Stimulated activated memory B cell treated with anti-CD40 and anti-IgM and Interleukin-4, amounts not matched to agents 10 μg/mL and 1 μg/mL and 100 μg/mL, for 72 hours (primary cell): Measurements from ENCODE around the gene LMX1B.

ENCODE experiments used
- ATAC-seq: fragments of 150-1000 bp; cut with Tn5 transposase; 2 replicates; pipeline ENCODE4 v1.10.0; 2021
- H3K27ac Mint-ChIP-seq: one replicate; pipeline ENCODE4 v1.8.0; 2022; ENCODE audit warnings: mild to moderate bottlenecking, mixed read lengths
- H3K27me3 Mint-ChIP-seq: one replicate; pipeline ENCODE4 v1.8.0; 2022; ENCODE audit warnings: mixed read lengths
- H3K36me3 Mint-ChIP-seq: one replicate; pipeline ENCODE4 v1.8.0; 2022; ENCODE audit warnings: mixed read lengths
- H3K4me1 Mint-ChIP-seq: one replicate; pipeline ENCODE4 v1.8.0; 2022; ENCODE audit warnings: mixed read lengths
- H3K4me3 Mint-ChIP-seq: one replicate; pipeline ENCODE4 v1.8.0; 2022; ENCODE audit warnings: mild to moderate bottlenecking, moderate library complexity, mixed read lengths
- H3K9me3 Mint-ChIP-seq: one replicate; pipeline ENCODE4 v1.8.0; 2022; ENCODE audit warnings: mixed read lengths

LMX1B gene

GRCh38 chr9:126591083-126591482 lies 22.6 kb upstream of the LMX1B start:
- Mint-ChIP-seq H3K27ac (no peak overlapping the region), H3K36me3 (no peaks in the 10 kb centered on the region)
- no peak for ATAC-seq

GRCh38 chr9:126591922-126592321 lies 21.8 kb upstream of the LMX1B start:
- Mint-ChIP-seq H3K27ac (no peak overlapping the region), H3K9me3 (no peaks in the 10 kb centered on the region), H3K27me3 (peaks cover 42% of the 10 kb centered on the region), H3K36me3 (no peaks in the 10 kb centered on the region), H3K4me3 (no peak overlapping the region), H3K4me1 (no peaks in the 10 kb centered on the region)
- no peak for ATAC-seq

More at GRCh38 chr9:126591083-126591482, 22.6 kb upstream of the LMX1B start:
- peaks cover 46% of the 10 kb centered on the region for H3K27me3 Mint-ChIP-seq
- no peak overlapping the region for H3K4me3 Mint-ChIP-seq
- no peaks in the 10 kb centered on the region for H3K4me1 Mint-ChIP-seq
- no peaks in the 10 kb centered on the region for H3K9me3 Mint-ChIP-seq

- peaks cover 41% of the 10 kb centered on the region for H3K27me3 Mint-ChIP-seq
- ATAC-seq, result no peak
- no peak overlapping the region for H3K27ac Mint-ChIP-seq
- no peaks in the 10 kb centered on the region for H3K36me3 Mint-ChIP-seq
- no peaks in the 10 kb centered on the region for H3K4me1 Mint-ChIP-seq
- H3K4me3 Mint-ChIP-seq, result no peak overlapping the region
- H3K9me3 Mint-ChIP-seq, result no peaks in the 10 kb centered on the region
These were observed 21.3 kb upstream of the LMX1B start for GRCh38 chr9:126592461-126592860.

GRCh38 chr9:126595982-126596381 lies 17.7 kb upstream of the LMX1B start:
- H3K9me3 Mint-ChIP-seq, result no peaks in the 10 kb centered on the region
- H3K4me3 Mint-ChIP-seq, result no peak overlapping the region
- H3K4me1 Mint-ChIP-seq, result no peaks in the 10 kb centered on the region
- peaks cover 34% of the 10 kb centered on the region for H3K27me3 Mint-ChIP-seq
- no peak overlapping the region for H3K27ac Mint-ChIP-seq
- no peak for ATAC-seq
- no peaks in the 10 kb centered on the region for H3K36me3 Mint-ChIP-seq

GRCh38 chr9:126599047-126599650 lies 14.6 kb upstream of the LMX1B start:
- Mint-ChIP-seq H3K27me3 (peaks cover 51% of the 10 kb centered on the region), H3K27ac (no peak overlapping the region), H3K36me3 (no peaks in the 10 kb centered on the region), H3K9me3 (no peaks in the 10 kb centered on the region), H3K4me3 (no peak overlapping the region), H3K4me1 (no peaks in the 10 kb centered on the region)
- ATAC-seq, result no peak

GRCh38 chr9:126604059-126605055 lies 9.4 kb upstream of the LMX1B start:
- peaks cover 51% of the 10 kb centered on the region for H3K27me3 Mint-ChIP-seq
- H3K4me3 Mint-ChIP-seq, result no peak overlapping the region
- H3K27ac Mint-ChIP-seq, result no peak overlapping the region
- H3K4me1 Mint-ChIP-seq, result peaks cover 6% of the 10 kb centered on the region
- no peaks in the 10 kb centered on the region for H3K9me3 Mint-ChIP-seq
- ATAC-seq, result no peak
- no peaks in the 10 kb centered on the region for H3K36me3 Mint-ChIP-seq

- Mint-ChIP-seq H3K36me3 (no peaks in the 10 kb centered on the region), H3K27me3 (peaks cover 55% of the 10 kb centered on the region), H3K9me3 (no peaks in the 10 kb centered on the region), H3K4me3 (no peak overlapping the region), H3K4me1 (peaks cover 10% of the 10 kb centered on the region), H3K27ac (no peak overlapping the region)
- no peak for ATAC-seq
These were observed 7.8 kb upstream of the LMX1B start for GRCh38 chr9:126605792-126606482.

- ATAC-seq, result no peak
- no peaks in the 10 kb centered on the region for H3K36me3 Mint-ChIP-seq
- H3K27me3 Mint-ChIP-seq, result peaks cover 55% of the 10 kb centered on the region
- peaks cover 16% of the 10 kb centered on the region for H3K4me1 Mint-ChIP-seq
- no peak overlapping the region for H3K27ac Mint-ChIP-seq
- no peaks in the 10 kb centered on the region for H3K9me3 Mint-ChIP-seq
- no peak overlapping the region for H3K4me3 Mint-ChIP-seq
These were observed 7.3 kb upstream of the LMX1B start for GRCh38 chr9:126606483-126606870.

- H3K9me3 Mint-ChIP-seq, result no peaks in the 10 kb centered on the region
- ATAC-seq, result no peak
- no peak overlapping the region for H3K4me3 Mint-ChIP-seq
- H3K27ac Mint-ChIP-seq, result no peak overlapping the region
- H3K27me3 Mint-ChIP-seq, result peaks cover 57% of the 10 kb centered on the region
- H3K36me3 Mint-ChIP-seq, result no peaks in the 10 kb centered on the region
- H3K4me1 Mint-ChIP-seq, result peaks cover 22% of the 10 kb centered on the region
These were observed 6.6 kb upstream of the LMX1B start for GRCh38 chr9:126607086-126607485.

- Mint-ChIP-seq H3K9me3 (no peaks in the 10 kb centered on the region), H3K4me1 (peaks cover 25% of the 10 kb centered on the region), H3K4me3 (no peak overlapping the region), H3K27me3 (peaks cover 63% of the 10 kb centered on the region), H3K36me3 (no peaks in the 10 kb centered on the region), H3K27ac (no peak overlapping the region)
- ATAC-seq, result no peak
These were observed 6.0 kb upstream of the LMX1B start for GRCh38 chr9:126607731-126608130.

GRCh38 chr9:126608551-126608950 lies 5.2 kb upstream of the LMX1B start:
- Mint-ChIP-seq H3K4me3 (no peak overlapping the region), H3K27ac (no peak overlapping the region), H3K4me1 (peaks cover 30% of the 10 kb centered on the region), H3K36me3 (no peaks in the 10 kb centered on the region), H3K9me3 (no peaks in the 10 kb centered on the region), H3K27me3 (peaks cover 68% of the 10 kb centered on the region)
- no peak for ATAC-seq

- Mint-ChIP-seq H3K4me1 (peaks cover 30% of the 10 kb centered on the region), H3K27me3 (peaks cover 63% of the 10 kb centered on the region)
These were observed 4.5 kb upstream of the LMX1B start for GRCh38 chr9:126609191-126609590.

GRCh38 chr9:126609711-126610388 lies 3.9 kb upstream of the LMX1B start:
- Mint-ChIP-seq H3K36me3 (no peaks in the 10 kb centered on the region), H3K27ac (no peak overlapping the region), H3K4me3 (no peak overlapping the region), H3K9me3 (no peaks in the 10 kb centered on the region), H3K4me1 (peaks cover 37% of the 10 kb centered on the region), H3K27me3 (peaks cover 66% of the 10 kb centered on the region)
- ATAC-seq, result no peak

More at GRCh38 chr9:126609191-126609590, 4.5 kb upstream of the LMX1B start:
- no peak for ATAC-seq
- Mint-ChIP-seq H3K36me3 (no peaks in the 10 kb centered on the region), H3K27ac (no peak overlapping the region), H3K4me3 (no peak overlapping the region), H3K9me3 (no peaks in the 10 kb centered on the region)

GRCh38 chr9:126611193-126611591 lies 2.5 kb upstream of the LMX1B start:
- Mint-ChIP-seq H3K4me3 (peak overlapping the region; percentile 55), H3K9me3 (no peaks in the 10 kb centered on the region), H3K27ac (no peak overlapping the region), H3K4me1 (peaks cover 38% of the 10 kb centered on the region), H3K27me3 (peaks cover 72% of the 10 kb centered on the region), H3K36me3 (no peaks in the 10 kb centered on the region)
- ATAC-seq, result no peak
